K562 (cell line): ENCODE data around the gene RTL10. TPM values are rescaled to one million over a fixed set of nuclear protein-coding genes. Genes with fewer than 3 reads are reported as not detected.

Experiments
- ASH1L ChIP-seq: fragments of 450-650 bp; IDR thresholded peaks from 2 replicates; pipeline ENCODE4 v1.6.1; 2018; ENCODE audit warnings: borderline replicate concordance, mild to moderate bottlenecking, low read depth; ENCODE audit not compliant: partially characterized antibody
- BMI1 ChIP-seq: fragments of 150-350 bp; IDR thresholded peaks from 2 replicates; pipeline ENCODE4 v1.6.1; 2014; ENCODE audit warnings: low read length
- DMBX1 ChIP-seq: fragments of 250-450 bp; sonication (Bioruptor Pico); IDR thresholded peaks from 2 replicates; pipeline ENCODE4 v1.8.0; 2022; ENCODE audit warnings: inconsistent platforms, mild to moderate bottlenecking, moderate library complexity, borderline replicate concordance
- HBP1 ChIP-seq: fragments of 450-650 bp; formaldehyde crosslinking; IDR thresholded peaks from 2 replicates; pipeline ENCODE4 v1.4.0; 2022; ENCODE audit warnings: missing genetic modification characterization
- HDAC2 ChIP-seq: fragments of 450-650 bp; IDR thresholded peaks from 2 replicates; pipeline ENCODE4 v1.6.1; 2016; ENCODE audit warnings: mild to moderate bottlenecking
- MYC ChIP-seq, 2 experiments: fragments of 250-450 bp in 1 of 2; sonication (Bioruptor Pico) in 1 of 2; IDR thresholded peaks; 2 replicates each; pipeline versions ENCODE4 v1.5.1 to v1.6.1; 2012 to 2021; ENCODE audit warnings: low read depth in 2 of 2, borderline replicate concordance in 1 of 2, improper control_type of control experiment in 1 of 2, low read length in 1 of 2, mild to moderate bottlenecking in 1 of 2, moderate library complexity in 1 of 2
- NR1H2 ChIP-seq: sonication (generic); formaldehyde crosslinking; IDR thresholded peaks from 2 replicates; pipeline ENCODE4 v1.4.0; 2020; ENCODE audit warnings: mild to moderate bottlenecking, missing genetic modification reagents
- RBM17 ChIP-seq: fragments of 200-400 bp; formaldehyde crosslinking; IDR thresholded peaks from 2 replicates; pipeline ENCODE4 v1.6.1; 2017; ENCODE audit warnings: low read depth, mild to moderate bottlenecking, low read length, borderline replicate concordance
- TFAP4 ChIP-seq: sonication (generic); formaldehyde crosslinking; IDR thresholded peaks from 2 replicates; pipeline ENCODE4 v1.8.0; 2022; ENCODE audit warnings: missing genetic modification reagents, mild to moderate bottlenecking, moderate library complexity, borderline replicate concordance
- TRIM24 ChIP-seq, 2 experiments: fragments of 450-650 bp; IDR thresholded peaks; 2 replicates each; pipeline ENCODE4 v1.6.1; 2016
- ZBTB12 ChIP-seq: fragments of 250-450 bp; sonication (Bioruptor Pico); IDR thresholded peaks from 2 replicates; pipeline ENCODE4 v1.4.0; 2020
- ZNF274 ChIP-seq: IDR thresholded peaks from 2 replicates; pipeline ENCODE4 v1.6.1; 2011; ENCODE audit warnings: low read depth, mild to moderate bottlenecking, low read length, moderate library complexity, borderline replicate concordance
- ZNF316 ChIP-seq: fragments of 450-650 bp; IDR thresholded peaks from 2 replicates; pipeline ENCODE4 v1.6.1; 2016
- ZNF347 ChIP-seq: fragments of 450-650 bp; formaldehyde crosslinking; IDR thresholded peaks from 2 replicates; pipeline ENCODE4 v1.4.0; 2020; ENCODE audit warnings: low read depth, mild to moderate bottlenecking, moderate library complexity
- ZNF766 ChIP-seq: fragments of 200-800 bp; sonication (Bioruptor generic); conservative IDR thresholded peaks from 2 replicates; pipeline ENCODE4 v1.6.1; 2016; ENCODE audit warnings: missing genetic modification characterization, missing compliant biosample characterization
- polyA plus RNA-seq, 8 experiments: library from polyadenylated mRNA; depleted of rRNA in 4 of 8; stranded (reverse) in 5 of 8; unstranded in 3 of 8; fragments of >200 nt; fragmentation: Nextera tagmentation in 2 of 8; fragmentation: Illumina TruSeq in 1 of 8; extraction: Ambion mirVana in 2 of 8; extraction: Trizol in 1 of 8; gene quantifications; 2 replicates each; pipeline versions ENCODE4 v1.2.1 to v1.2.3, GENCODE V29; 2011 to 2014; ENCODE audit warnings: inconsistent platforms in 1 of 8, missing spikeins in 1 of 8
- total RNA-seq, 7 experiments: library from RNA; depleted of rRNA in 6 of 7; stranded (reverse); fragments of >200 nt in 6 of 7; fragmentation: Illumina TruSeq in 2 of 7; extraction: Trizol in 2 of 7; gene quantifications; 2 replicates each; pipeline versions ENCODE4 v1.2.1 to v1.2.3, GENCODE V29; 2011 to 2021; ENCODE audit warnings: low replicate concordance in 1 of 7

The RTL10 gene
- total and polyA plus RNA-seq, 9 of the 15 experiments (the other 6 are each of a cell fraction or from before 2014, with no cell fraction given) = 19.8 to 75.5 (median 32.5) TPM

GRCh38 chr22:19886605-19887255, 32.1 kb upstream of the RTL10 start (continued):
- TF ChIP-seq HBP1 = no peak
- no peak for TF ChIP-seq RBM17
- no peak for TF ChIP-seq TRIM24 (IDR thresholded peaks at IDR 0.05)
- no peak; the same call in 1 of the 2 replicates for TF ChIP-seq MYC (IDR thresholded peaks at IDR 0.05; ENCODE audit: low read depth, low read length)
- 0 out of 2 replicates have a peak, but pooled peaks have one; percentile 21 for TF ChIP-seq MYC (CRISPR knock-in tag; IDR thresholded peaks at IDR 0.05; ENCODE audit: borderline replicate concordance, low read depth)
- TF ChIP-seq ZNF316 = no peak
- TF ChIP-seq ZNF347 = no peak
- no peak for TF ChIP-seq HDAC2
- no peak for TF ChIP-seq BMI1
- no peak for TF ChIP-seq DMBX1 (CRISPR knock-in tag)
- TF ChIP-seq ASH1L = no peak
- no peak for TF ChIP-seq ZNF274
- no peak for TF ChIP-seq ZBTB12 (CRISPR knock-in tag)
- no peak for TF ChIP-seq TFAP4
- no peak for TF ChIP-seq NR1H2 (CRISPR knock-in tag)
- TF ChIP-seq ZNF766 (CRISPR knock-in tag) = peak; percentile 60; the same call in 1 of the 2 replicates
- TF ChIP-seq, all 486 proteins: peak for 23
